Body of pancreas (tissue), 4 donors: ENCODE measurements around the gene DLG2.

Source experiments
- CTCF ChIP-seq, 7 experiments: fragments of 450-650 bp in 4 of 7; fragments of 200-600 bp in 3 of 7; sonication (generic) in 3 of 7; IDR thresholded peaks; one replicate each; pipeline ENCODE4 v1.5.1; 2016 to 2019; ENCODE audit warnings: antibody characterized with exemption in 7 of 7
- POLR2A ChIP-seq, 3 donors: fragments of 450-650 bp; IDR thresholded peaks; one replicate each; pipeline ENCODE4 v1.6.1; 2016; ENCODE audit warnings: antibody characterized with exemption in 3 of 3, mild to moderate bottlenecking in 2 of 3

- TF ChIP-seq CTCF (IDR thresholded peaks at IDR 0.05) (no peak), POLR2A (IDR thresholded peaks at IDR 0.05) (no peak)
These were observed 833.8 kb downstream of the DLG2 start for GRCh38 chr11:84793318-84793717.
